Stimulated activated memory B cell treated with anti-CD40 and anti-IgM and Interleukin-4, amounts not matched to agents 10 μg/mL and 1 μg/mL and 100 μg/mL, for 72 hours (primary cell): Measurements from ENCODE around the gene HPCAL1.

Experiments
- ATAC-seq: fragments of 150-1000 bp; cut with Tn5 transposase; 2 replicates; pipeline ENCODE4 v1.10.0; 2021
- H3K27ac Mint-ChIP-seq: one replicate; pipeline ENCODE4 v1.8.0; 2022; ENCODE audit warnings: mild to moderate bottlenecking, mixed read lengths
- H3K27me3 Mint-ChIP-seq: one replicate; pipeline ENCODE4 v1.8.0; 2022; ENCODE audit warnings: mixed read lengths
- H3K36me3 Mint-ChIP-seq: one replicate; pipeline ENCODE4 v1.8.0; 2022; ENCODE audit warnings: mixed read lengths
- H3K4me1 Mint-ChIP-seq: one replicate; pipeline ENCODE4 v1.8.0; 2022; ENCODE audit warnings: mixed read lengths
- H3K4me3 Mint-ChIP-seq: one replicate; pipeline ENCODE4 v1.8.0; 2022; ENCODE audit warnings: mild to moderate bottlenecking, moderate library complexity, mixed read lengths
- H3K9me3 Mint-ChIP-seq: one replicate; pipeline ENCODE4 v1.8.0; 2022; ENCODE audit warnings: mixed read lengths

The HPCAL1 gene

DNA sequence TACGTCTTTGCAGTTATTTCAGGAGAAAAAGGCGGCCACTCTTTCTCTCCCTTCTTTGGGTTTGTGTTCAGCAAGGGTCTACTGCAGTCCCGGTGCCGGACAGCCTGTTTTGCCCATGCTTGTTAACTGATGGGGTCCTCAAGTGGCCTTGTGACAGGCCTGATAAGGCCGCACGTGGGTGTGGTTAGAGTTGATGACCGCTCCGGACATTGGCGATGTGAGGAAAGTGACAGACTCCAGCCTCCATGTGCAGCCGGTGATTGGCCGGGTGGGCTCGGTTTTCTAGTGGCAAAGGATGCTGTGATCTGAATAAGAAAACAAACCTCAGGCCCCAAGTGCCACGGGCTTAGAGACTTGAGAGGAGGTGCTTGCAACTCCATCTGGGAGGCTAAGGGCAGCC is 15.6 kb downstream of the HPCAL1 start:
- no peak for ATAC-seq
- no peak overlapping the region for H3K4me3 Mint-ChIP-seq
- no peaks in the 10 kb centered on the region for H3K27me3 Mint-ChIP-seq
- H3K27ac Mint-ChIP-seq, result no peak overlapping the region
- H3K4me1 Mint-ChIP-seq, result peaks cover 38% of the 10 kb centered on the region
- peaks cover 3% of the 10 kb centered on the region for H3K9me3 Mint-ChIP-seq
- peaks cover 24% of the 10 kb centered on the region for H3K36me3 Mint-ChIP-seq

DNA sequence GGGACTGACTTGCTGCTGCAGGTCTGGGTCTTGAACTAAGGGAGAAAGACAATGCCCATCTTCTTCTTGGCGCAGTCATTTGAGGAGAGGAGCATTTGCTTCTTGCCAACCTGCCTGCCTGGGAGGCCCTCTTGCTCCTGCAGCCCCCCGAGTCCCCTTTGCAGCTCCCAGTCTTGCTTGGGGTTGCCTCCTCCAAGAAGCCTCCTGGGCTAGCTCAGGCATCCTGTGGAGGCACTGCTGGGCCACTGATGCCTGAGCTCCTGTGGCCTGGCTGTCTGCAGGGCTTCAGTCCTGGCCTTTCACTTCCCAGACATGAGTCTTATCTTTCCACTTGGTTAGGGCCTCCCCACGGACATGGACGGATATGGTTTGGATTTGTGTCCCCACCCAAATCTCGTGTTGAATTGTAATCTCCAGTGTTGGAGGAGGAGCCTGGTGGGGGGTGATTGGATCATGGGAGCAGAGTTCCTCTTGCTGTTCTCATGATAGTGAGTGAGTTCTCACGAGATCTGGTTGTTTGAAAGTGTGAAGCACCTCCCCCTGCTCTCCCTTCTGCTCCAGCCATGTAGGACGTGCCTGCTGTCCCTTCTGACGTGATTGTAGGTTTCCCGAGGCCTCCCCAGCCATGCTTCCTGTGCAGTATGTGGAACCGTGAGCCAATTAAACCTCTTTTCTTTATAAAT is 17.3 kb downstream of the HPCAL1 start:
- Mint-ChIP-seq H3K4me3 (no peak overlapping the region), H3K36me3 (peaks cover 26% of the 10 kb centered on the region), H3K27me3 (no peaks in the 10 kb centered on the region), H3K4me1 (peaks cover 49% of the 10 kb centered on the region), H3K27ac (no peak overlapping the region), H3K9me3 (peaks cover 3% of the 10 kb centered on the region)
- ATAC-seq, result no peak

DNA sequence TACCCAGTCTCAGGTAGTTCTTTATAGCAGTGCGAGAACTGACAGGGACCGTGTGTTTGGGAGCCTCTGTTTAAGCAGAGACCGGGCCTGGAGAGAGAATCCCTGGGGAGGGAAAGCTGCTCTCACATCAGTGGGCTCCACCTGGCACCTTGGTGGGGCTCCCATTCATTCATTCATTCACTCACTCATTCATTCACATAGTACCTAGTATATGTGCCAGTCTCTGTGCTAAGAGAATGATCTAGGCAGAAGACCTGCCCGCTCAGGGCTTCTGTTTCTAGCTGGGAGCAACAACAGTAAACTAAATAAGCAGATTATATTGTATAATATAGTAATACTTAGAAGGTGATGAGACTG is 17.8 kb downstream of the HPCAL1 start:
- peaks cover 3% of the 10 kb centered on the region for H3K9me3 Mint-ChIP-seq
- peaks cover 54% of the 10 kb centered on the region for H3K4me1 Mint-ChIP-seq
- no peak overlapping the region for H3K27ac Mint-ChIP-seq
- ATAC-seq, result no peak
- no peaks in the 10 kb centered on the region for H3K27me3 Mint-ChIP-seq
- no peak overlapping the region for H3K4me3 Mint-ChIP-seq
- peaks cover 26% of the 10 kb centered on the region for H3K36me3 Mint-ChIP-seq

DNA sequence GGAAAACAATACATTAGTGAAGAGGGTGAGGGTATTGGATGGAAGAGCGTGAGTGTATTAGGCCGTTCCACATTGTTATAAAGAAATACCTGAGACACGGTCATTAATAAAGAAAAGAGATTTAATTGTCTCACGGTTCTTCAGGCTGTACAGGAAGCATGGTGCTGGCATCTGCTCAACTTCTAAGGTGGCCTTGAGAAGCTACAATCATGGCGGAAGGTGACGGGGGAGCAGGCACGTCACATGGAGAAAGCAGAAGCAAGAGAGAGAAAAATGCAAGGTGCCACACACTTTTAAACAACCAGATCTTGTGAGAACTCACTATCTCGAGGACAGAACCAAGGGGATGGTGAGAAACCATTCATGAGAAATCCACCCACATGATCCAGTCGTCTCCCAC is 18.2 kb downstream of the HPCAL1 start:
- no peak overlapping the region for H3K4me3 Mint-ChIP-seq
- no peak overlapping the region for H3K27ac Mint-ChIP-seq
- H3K9me3 Mint-ChIP-seq, result peaks cover 3% of the 10 kb centered on the region
- H3K36me3 Mint-ChIP-seq, result peaks cover 26% of the 10 kb centered on the region
- H3K4me1 Mint-ChIP-seq, result peaks cover 58% of the 10 kb centered on the region
- no peaks in the 10 kb centered on the region for H3K27me3 Mint-ChIP-seq
- ATAC-seq, result no peak

DNA sequence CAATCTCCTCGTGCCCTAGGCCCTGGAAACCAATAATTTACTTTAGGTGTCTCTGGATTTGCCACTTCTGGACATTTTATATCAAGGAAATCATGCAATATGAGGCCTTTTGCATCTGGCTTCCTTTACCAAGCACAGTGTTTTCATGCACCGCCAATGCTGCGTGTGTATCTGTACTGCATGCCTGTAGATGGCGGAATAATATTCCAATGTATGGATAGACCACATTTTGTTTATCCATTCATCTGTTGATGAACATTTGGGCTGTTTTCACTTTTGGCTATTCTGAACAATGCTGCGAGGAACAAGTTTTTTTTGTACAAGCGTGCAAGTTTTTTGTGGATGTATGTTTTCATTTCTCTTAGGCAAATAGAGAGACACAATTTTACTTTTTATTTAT is 18.9 kb downstream of the HPCAL1 start:
- H3K4me1 Mint-ChIP-seq, result peaks cover 60% of the 10 kb centered on the region
- H3K27ac Mint-ChIP-seq, result no peak overlapping the region
- H3K36me3 Mint-ChIP-seq, result peaks cover 26% of the 10 kb centered on the region
- no peak overlapping the region for H3K4me3 Mint-ChIP-seq
- H3K9me3 Mint-ChIP-seq, result peaks cover 3% of the 10 kb centered on the region
- ATAC-seq, result no peak
- no peaks in the 10 kb centered on the region for H3K27me3 Mint-ChIP-seq

DNA sequence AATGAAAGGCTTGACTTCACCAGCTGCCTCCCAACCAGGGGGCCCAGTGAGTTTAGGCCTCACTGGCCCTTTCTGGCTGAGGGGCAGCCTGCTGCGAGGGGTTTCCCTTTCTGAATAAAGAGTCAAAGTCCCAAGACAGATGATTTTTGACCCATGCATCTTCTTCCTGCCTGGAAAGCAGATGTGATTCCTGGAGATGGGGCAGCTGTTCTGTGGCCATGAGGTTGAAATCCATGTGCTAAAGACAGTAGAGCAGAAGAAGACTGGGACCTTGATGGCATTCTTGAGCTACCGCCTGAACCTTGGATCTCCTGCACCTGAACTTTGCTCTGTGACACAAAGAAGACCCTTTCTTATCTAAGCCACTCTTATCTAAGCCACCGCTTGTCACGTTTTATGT is 19.8 kb downstream of the HPCAL1 start:
- peaks cover 3% of the 10 kb centered on the region for H3K9me3 Mint-ChIP-seq
- H3K27me3 Mint-ChIP-seq, result no peaks in the 10 kb centered on the region
- ATAC-seq, result no peak
- peaks cover 26% of the 10 kb centered on the region for H3K36me3 Mint-ChIP-seq
- H3K4me1 Mint-ChIP-seq, result peaks cover 68% of the 10 kb centered on the region
- no peak overlapping the region for H3K4me3 Mint-ChIP-seq
- no peak overlapping the region for H3K27ac Mint-ChIP-seq

DNA sequence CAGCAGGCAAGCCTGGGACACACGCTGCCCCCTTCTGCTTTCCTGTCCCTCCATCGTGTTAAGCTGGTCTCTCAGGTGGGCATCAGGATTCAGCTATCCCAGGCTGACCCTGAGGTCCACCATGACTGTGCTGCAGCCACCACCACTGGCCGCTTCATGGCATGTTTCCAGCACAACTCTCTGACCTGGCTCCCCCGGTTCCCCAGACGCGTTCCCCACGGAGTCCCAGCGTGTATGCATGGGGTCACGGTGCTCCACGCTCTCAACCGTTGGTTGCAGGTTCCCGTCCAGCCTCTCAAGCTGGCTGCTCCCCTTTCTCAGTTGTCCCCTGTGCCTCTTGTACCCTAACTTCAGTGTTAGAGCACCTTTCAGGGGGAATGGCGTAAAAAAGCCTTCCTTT is 20.3 kb downstream of the HPCAL1 start:
- H3K27me3 Mint-ChIP-seq, result no peaks in the 10 kb centered on the region
- no peak overlapping the region for H3K4me3 Mint-ChIP-seq
- no peak for ATAC-seq
- peaks cover 69% of the 10 kb centered on the region for H3K4me1 Mint-ChIP-seq
- H3K9me3 Mint-ChIP-seq, result peaks cover 3% of the 10 kb centered on the region
- peaks cover 26% of the 10 kb centered on the region for H3K36me3 Mint-ChIP-seq
- no peak overlapping the region for H3K27ac Mint-ChIP-seq

DNA sequence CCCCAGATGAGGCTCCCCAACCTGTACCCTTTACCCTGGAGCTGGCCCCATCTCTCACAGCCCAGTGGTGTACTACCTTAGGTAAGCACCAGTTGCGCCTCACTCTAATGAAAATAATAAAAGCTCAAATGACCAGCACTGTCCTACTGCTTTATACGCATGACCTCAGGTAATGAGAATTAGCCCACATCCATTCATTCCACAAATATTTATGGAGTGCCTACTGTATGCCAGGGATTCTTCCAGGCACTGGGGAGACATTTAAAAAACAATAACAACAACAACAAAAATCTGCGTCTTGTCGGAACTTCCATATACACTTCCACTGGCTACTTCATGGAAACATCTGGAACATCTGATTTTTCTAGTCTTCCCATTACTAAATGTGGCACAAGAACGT is 20.8 kb downstream of the HPCAL1 start:
- no peak overlapping the region for H3K27ac Mint-ChIP-seq
- no peak overlapping the region for H3K4me3 Mint-ChIP-seq
- no peak for ATAC-seq
- peaks cover 3% of the 10 kb centered on the region for H3K9me3 Mint-ChIP-seq
- H3K4me1 Mint-ChIP-seq, result peaks cover 74% of the 10 kb centered on the region
- H3K27me3 Mint-ChIP-seq, result no peaks in the 10 kb centered on the region
- H3K36me3 Mint-ChIP-seq, result peaks cover 26% of the 10 kb centered on the region

DNA sequence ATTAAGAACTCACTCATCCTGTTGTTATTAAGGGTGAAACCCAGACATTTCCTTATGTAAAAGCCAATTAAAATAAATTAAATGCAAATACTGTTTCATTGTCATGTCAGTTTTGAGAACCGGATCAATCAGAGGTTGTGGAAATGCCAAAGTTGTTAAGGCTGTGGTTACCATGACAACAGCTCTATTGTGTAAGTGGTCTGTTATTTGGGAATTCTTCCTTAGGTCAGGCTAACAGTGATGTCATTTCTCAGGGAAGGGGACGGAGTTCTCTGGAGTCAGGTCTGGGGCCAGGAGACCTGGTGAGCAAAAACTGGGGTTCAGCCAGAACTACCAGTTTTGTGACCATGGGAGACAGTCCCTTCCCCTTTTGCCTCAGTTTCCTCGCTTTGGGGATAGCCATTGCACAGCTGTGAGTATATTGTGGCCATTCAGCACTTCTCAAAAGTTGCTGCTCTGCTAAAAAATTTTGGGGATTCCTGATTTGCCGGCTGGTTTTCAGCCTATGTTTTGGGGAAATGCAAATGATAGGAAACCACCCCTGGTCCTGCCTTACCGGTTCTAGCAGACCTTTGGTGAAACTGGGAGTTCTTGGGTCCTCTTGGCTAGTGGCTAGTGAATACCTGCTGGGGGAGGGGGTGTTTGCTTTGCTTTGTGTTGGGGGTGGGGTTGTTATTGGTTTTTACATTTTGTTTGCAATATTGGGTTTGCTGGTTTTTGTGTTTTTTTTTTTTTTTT is 21.6 kb downstream of the HPCAL1 start:
- Mint-ChIP-seq H3K27me3 (no peaks in the 10 kb centered on the region), H3K36me3 (peaks cover 26% of the 10 kb centered on the region), H3K4me3 (no peak overlapping the region), H3K4me1 (peaks cover 82% of the 10 kb centered on the region), H3K27ac (peak overlapping the region; percentile 28), H3K9me3 (peaks cover 3% of the 10 kb centered on the region)
- no peak for ATAC-seq

DNA sequence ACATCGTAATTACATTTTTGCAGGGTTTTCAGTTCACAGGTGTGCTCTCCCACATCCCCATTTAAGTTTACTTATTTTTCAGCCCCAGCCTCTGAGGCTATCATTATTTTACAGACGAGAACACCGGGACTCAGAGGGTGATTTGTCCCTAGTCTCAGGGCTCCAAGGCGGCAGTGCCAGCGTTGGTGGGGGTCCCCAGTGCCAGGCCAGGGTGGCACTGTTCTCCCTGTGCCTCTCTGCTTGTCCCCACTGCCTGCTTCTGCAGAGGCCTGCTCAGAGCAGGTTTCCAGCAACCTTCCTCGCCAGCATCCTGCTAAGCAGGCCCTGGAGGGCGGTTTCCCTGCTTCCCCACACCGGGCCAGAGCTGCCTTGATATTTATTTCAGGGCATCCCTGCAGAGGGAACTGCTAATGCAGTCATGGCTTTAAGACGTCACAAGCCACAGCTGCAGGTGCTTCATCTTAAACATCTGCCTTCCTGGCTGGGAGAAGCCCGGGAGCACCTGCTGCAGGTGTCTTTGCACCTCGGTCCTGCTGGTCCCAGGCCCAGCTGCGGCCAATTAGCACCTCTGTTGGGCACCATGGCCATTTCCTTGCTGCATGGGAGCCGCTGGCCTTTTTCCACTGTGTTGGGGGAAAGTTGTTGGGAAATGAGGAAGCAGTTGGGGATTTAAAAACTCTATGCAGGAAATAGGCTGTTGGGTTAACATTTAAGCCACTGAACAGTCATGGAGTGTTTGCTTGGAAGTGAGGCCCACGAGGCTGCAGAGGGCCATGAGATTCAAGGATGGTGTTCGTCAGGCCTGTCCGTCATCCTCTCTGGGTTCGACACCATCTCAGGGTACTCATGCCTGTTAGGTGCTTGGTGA is 22.8 kb downstream of the HPCAL1 start:
- Mint-ChIP-seq H3K4me3 (no peak overlapping the region), H3K4me1 (peaks cover 84% of the 10 kb centered on the region), H3K27me3 (no peaks in the 10 kb centered on the region), H3K27ac (peak overlapping the region; percentile 28), H3K9me3 (peaks cover 3% of the 10 kb centered on the region), H3K36me3 (peaks cover 26% of the 10 kb centered on the region)
- no peak for ATAC-seq

DNA sequence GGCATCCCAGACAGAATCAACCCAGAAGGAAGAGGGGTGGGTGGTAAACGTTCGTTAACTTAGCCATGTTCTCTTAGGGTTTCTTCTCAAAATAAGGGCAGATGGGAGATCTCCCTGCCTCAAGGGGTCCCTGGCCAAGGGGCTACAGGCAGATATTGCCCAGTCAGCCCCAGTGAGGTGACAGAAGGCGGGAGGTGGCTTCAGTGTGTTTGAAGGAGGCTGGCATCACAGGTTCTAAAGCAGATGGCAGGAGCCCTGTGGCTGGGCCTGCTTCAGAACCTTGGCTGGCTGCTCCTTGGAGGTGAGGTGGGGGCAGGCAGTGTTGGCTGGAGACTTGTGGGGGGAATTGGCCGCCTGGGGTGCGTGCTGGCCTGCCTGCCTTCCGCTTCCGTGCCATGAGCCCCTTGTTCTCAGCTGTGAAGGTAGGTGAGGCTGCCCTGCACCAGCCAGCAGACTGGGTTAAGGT is 23.5 kb downstream of the HPCAL1 start:
- Mint-ChIP-seq H3K4me1 (peaks cover 84% of the 10 kb centered on the region), H3K4me3 (no peak overlapping the region), H3K27ac (peak overlapping the region; percentile 28), H3K9me3 (no peaks in the 10 kb centered on the region), H3K36me3 (peaks cover 20% of the 10 kb centered on the region), H3K27me3 (no peaks in the 10 kb centered on the region)
- no peak for ATAC-seq

DNA sequence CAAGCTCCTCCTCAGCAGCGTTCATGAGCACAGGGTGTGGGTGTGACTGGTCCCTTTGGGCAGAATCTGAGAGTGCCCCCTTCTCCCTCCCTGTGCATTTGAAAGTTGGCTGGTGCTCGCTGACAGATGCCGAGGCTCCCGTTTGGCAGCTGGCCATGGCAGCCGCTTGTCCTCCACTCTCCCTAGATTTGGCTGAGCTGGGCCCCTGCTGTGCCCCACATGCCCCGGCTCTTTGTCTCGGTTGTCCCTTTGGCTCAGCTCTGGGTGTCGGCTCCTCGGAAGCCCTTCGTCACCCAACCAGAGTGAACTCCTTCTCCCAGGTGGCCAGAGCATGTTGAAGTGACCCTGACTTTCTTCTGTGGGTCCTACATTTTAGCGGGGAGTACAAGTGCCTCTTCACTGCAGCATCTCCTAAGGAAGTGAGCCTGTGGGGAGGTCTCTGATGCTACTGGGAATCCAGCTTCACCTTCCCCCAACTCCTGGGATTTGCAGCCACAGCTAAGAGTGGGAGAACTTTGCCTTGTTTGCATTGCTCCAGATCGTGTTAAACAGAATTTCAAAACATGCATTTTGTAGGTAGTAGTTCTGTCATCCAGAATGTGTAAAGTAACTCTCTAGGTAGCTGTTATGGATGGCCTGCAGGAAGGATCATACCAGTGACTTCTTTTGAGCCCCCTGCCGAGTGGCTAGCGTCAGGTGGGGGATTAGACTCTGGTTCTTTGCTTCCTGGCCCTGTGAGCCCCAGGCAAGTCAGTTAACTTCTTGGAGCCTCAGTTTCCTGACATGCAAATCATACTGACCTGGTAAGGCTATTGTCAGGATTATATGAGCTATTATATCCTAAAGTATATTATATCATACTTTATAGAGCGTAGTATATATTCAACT is 24.2 kb downstream of the HPCAL1 start:
- H3K27ac Mint-ChIP-seq, result peak overlapping the region; percentile 28
- no peak for ATAC-seq
- H3K9me3 Mint-ChIP-seq, result no peaks in the 10 kb centered on the region
- H3K4me3 Mint-ChIP-seq, result no peak overlapping the region
- H3K4me1 Mint-ChIP-seq, result peaks cover 92% of the 10 kb centered on the region
- H3K27me3 Mint-ChIP-seq, result no peaks in the 10 kb centered on the region
- H3K36me3 Mint-ChIP-seq, result peaks cover 16% of the 10 kb centered on the region

DNA sequence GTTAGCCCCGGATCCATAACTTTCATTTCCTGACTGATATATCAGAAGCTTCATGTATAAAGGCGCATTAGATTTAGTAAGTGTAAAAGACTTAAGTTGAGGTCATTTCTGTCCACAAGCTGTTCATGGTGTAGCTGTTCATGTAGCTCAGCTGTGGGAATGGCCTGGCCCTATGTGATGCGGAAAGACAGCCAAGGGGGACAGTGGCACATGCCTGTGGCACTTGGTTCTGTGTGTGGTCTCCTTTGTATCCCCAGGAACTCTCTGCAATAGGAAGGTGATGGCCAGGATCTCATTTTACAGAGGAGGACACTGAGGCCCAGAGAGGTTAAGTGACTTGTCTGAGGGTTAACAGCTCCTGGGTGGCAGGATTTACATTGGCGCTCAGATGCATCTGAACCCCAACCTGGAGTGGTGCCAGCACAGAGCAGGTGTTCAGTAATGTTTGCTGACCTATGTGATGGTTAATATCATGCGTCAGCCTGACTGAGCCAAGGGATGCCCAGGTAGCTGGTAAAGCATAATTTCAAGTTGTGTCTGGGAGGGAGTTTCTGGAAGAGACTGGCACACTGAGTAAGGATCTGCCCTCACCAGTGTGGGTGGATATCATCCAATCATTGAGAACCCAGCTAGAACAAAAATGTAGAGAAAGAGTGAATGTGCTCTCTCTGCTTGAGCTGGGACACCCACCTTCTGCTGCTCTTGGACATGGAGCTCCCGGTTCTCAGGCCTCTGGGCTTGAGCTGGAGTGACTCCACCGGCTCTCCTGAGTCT is 25.4 kb downstream of the HPCAL1 start:
- no peak overlapping the region for H3K4me3 Mint-ChIP-seq
- no peaks in the 10 kb centered on the region for H3K9me3 Mint-ChIP-seq
- H3K36me3 Mint-ChIP-seq, result peaks cover 5% of the 10 kb centered on the region
- no peak for ATAC-seq
- peak overlapping the region; percentile 93 for H3K27ac Mint-ChIP-seq
- H3K4me1 Mint-ChIP-seq, result peaks cover 100% of the 10 kb centered on the region
- no peaks in the 10 kb centered on the region for H3K27me3 Mint-ChIP-seq
